Measurements from ENCODE around the gene BCL10. TPM values are rescaled to one million over a fixed set of nuclear protein-coding genes. Genes with fewer than 3 reads are reported as not detected.

BCL10 gene
- total RNA-seq, 2 experiments from 2014 or later = 26.4 to 27.0 TPM

- DNase-seq = no peak
- Mint-ChIP-seq H3K4me1 (ENCODE audit: low read depth) (no peaks in the 10 kb centered on the region), H3K27me3 (ENCODE audit: low read depth) (peaks cover 35% of the 10 kb centered on the region), H3K27ac (no peak overlapping the region), H3K36me3 (ENCODE audit: low read depth) (no peaks in the 10 kb centered on the region), H3K9me3 (ENCODE audit: insufficient read depth) (no peaks in the 10 kb centered on the region), H3K4me3 (no peak overlapping the region)
- POLR2A ChIA-PET = no interaction called here
- no peak for ATAC-seq
- CTCF ChIA-PET = interaction anchor here (1.1 kb wide), 1 partner anchor 60 kb away, joined by 4 read pairs; no protein-coding TSS in a partner anchor
Measured at GRCh38 chr1:85314726-85315125, 38.3 kb upstream of the BCL10 start.

DNA sequence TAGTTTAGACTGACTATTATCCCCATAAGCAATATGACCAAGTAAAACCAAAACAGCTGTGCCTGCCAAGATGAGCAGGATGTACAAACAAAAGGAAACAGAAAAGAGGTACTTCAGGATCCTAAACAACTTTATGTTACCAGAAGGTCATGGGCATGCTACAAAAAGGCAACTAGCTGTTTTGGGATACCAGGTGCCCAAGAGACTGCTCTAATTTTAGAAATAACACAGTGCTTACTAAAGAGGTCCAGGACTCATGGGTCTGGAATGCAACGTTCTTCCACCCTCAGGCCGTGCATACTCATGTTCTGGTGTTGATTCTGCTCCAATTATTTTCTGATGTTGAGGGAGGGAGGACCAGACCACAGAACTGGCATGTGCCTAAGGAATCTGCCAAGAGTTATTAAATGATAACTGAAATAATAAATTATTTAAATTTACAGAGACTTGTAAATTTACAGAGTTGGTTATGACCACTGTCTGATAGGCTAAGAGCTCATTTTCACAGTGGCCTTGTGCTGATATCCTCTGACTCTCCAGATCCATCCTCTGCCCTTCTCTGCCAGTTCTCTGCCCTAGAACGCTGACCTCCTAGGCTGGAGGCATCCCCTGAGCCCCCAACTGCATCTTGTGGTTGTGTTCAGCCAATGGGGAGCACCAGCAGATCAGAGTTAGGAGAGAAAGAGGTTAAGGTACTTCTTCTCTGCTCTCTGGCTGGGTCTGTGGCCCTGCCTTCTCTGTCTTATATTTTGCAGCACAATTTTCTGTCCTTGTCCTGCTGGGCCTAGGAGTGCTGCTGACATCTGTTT, 37.7 kb upstream of the BCL10 start:
- Mint-ChIP-seq H3K36me3 (ENCODE audit: low read depth) (no peaks in the 10 kb centered on the region), H3K27ac (no peak overlapping the region), H3K4me3 (no peak overlapping the region), H3K27me3 (ENCODE audit: low read depth) (peaks cover 36% of the 10 kb centered on the region), H3K4me1 (ENCODE audit: low read depth) (no peaks in the 10 kb centered on the region), H3K9me3 (ENCODE audit: insufficient read depth) (no peaks in the 10 kb centered on the region)
- ChIA-PET POLR2A (no interaction called here), CTCF (no interaction called here)
- DNase-seq (no peak), ATAC-seq (no peak)

GRCh38 chr1:85311818-85312217, 35.4 kb upstream of the BCL10 start:
- no peaks in the 10 kb centered on the region for H3K36me3 Mint-ChIP-seq (ENCODE audit: low read depth)
- POLR2A ChIA-PET = no interaction called here
- CTCF ChIA-PET = no interaction called here
- H3K9me3 Mint-ChIP-seq (ENCODE audit: insufficient read depth) = no peaks in the 10 kb centered on the region
- ATAC-seq (no peak), DNase-seq (no peak)
- H3K27ac Mint-ChIP-seq = no peak overlapping the region
- H3K4me3 Mint-ChIP-seq = no peak overlapping the region
- peaks cover 40% of the 10 kb centered on the region for H3K27me3 Mint-ChIP-seq (ENCODE audit: low read depth)
- H3K4me1 Mint-ChIP-seq (ENCODE audit: low read depth) = no peaks in the 10 kb centered on the region

DNA sequence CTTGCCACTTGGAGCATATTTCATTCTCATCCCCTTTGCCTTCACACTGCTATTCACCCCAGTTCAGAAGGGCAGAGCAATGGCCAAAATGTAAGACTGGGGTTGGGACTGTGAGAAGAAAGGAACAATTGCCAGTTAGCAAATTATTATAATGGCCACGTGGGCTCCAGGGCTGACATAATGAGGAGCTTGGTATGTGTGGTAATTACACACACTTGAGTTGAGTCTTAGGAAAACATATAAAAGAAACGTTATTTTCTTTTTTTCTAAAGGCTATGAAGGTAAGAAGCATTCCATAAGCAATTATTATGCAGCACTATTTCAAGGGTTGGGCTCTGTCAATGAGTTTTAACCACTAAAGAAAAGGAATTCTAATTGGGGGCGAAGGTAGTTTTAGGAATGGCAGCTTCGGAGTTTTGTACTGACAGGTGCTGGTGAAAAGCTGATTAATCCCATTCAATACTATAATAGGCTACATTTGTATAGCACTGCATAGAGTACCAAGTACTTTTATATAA, 32.5 kb upstream of the BCL10 start:
- CTCF ChIA-PET = interaction anchor here (0.6 to 2.1 kb wide), 10 partner anchors 10 to 416 kb away, joined by 3 to 12 read pairs (median 4); partner anchors contain the start of gene CCN1

GRCh38 chr1:85307987-85308832, 31.8 kb upstream of the BCL10 start:
- peak; percentile 90 for ATAC-seq
- no peak overlapping the region for H3K27ac Mint-ChIP-seq
- peaks cover 41% of the 10 kb centered on the region for H3K27me3 Mint-ChIP-seq (ENCODE audit: low read depth)
- H3K4me1 Mint-ChIP-seq (ENCODE audit: low read depth) = no peaks in the 10 kb centered on the region
- DNase-seq = peak; percentile 74
- POLR2A ChIA-PET = no interaction called here
- H3K36me3 Mint-ChIP-seq (ENCODE audit: low read depth) = no peaks in the 10 kb centered on the region
- CTCF ChIA-PET = interaction anchor here (0.6 to 2.1 kb wide), 13 partner anchors 9 to 1079 kb away, joined by 3 to 12 read pairs (median 3); partner anchors contain the start of gene CCN1
- no peaks in the 10 kb centered on the region for H3K9me3 Mint-ChIP-seq (ENCODE audit: insufficient read depth)
- H3K4me3 Mint-ChIP-seq = no peak overlapping the region

More for the DNA sequence above, 32.5 kb upstream of the BCL10 start:
- Mint-ChIP-seq H3K9me3 (ENCODE audit: insufficient read depth) (no peaks in the 10 kb centered on the region), H3K27ac (no peak overlapping the region), H3K36me3 (ENCODE audit: low read depth) (no peaks in the 10 kb centered on the region), H3K27me3 (ENCODE audit: low read depth) (peaks cover 41% of the 10 kb centered on the region), H3K4me1 (ENCODE audit: low read depth) (no peaks in the 10 kb centered on the region), H3K4me3 (no peak overlapping the region)
- DNase-seq (no peak), ATAC-seq (no peak)
- POLR2A ChIA-PET = no interaction called here

- Mint-ChIP-seq H3K4me3 (no peak overlapping the region), H3K27me3 (ENCODE audit: low read depth) (peaks cover 54% of the 10 kb centered on the region), H3K36me3 (ENCODE audit: low read depth) (no peaks in the 10 kb centered on the region), H3K27ac (no peak overlapping the region), H3K4me1 (ENCODE audit: low read depth) (no peaks in the 10 kb centered on the region), H3K9me3 (ENCODE audit: insufficient read depth) (no peaks in the 10 kb centered on the region)
- ChIA-PET POLR2A (interaction anchor here (1.1 kb wide), 1 partner anchor 30 kb away, joined by 3 read pairs; the partner anchor contains the start of gene BCL10), CTCF (no interaction called here)
- ATAC-seq (no peak), DNase-seq (no peak)
Measured at GRCh38 chr1:85306236-85306635, 29.8 kb upstream of the BCL10 start.

- DNase-seq (no peak), ATAC-seq (no peak)
- Mint-ChIP-seq H3K27ac (no peak overlapping the region), H3K9me3 (ENCODE audit: insufficient read depth) (no peaks in the 10 kb centered on the region), H3K4me1 (ENCODE audit: low read depth) (peaks cover 4% of the 10 kb centered on the region), H3K27me3 (ENCODE audit: low read depth) (peaks cover 47% of the 10 kb centered on the region), H3K36me3 (ENCODE audit: low read depth) (no peaks in the 10 kb centered on the region), H3K4me3 (no peak overlapping the region)
- ChIA-PET POLR2A (no interaction called here), CTCF (no interaction called here)
Measured at GRCh38 chr1:85303440-85304162, 27.2 kb upstream of the BCL10 start.

- no peak overlapping the region for H3K27ac Mint-ChIP-seq
- no peaks in the 10 kb centered on the region for H3K9me3 Mint-ChIP-seq (ENCODE audit: insufficient read depth)
- peaks cover 22% of the 10 kb centered on the region for H3K4me1 Mint-ChIP-seq (ENCODE audit: low read depth)
- H3K36me3 Mint-ChIP-seq (ENCODE audit: low read depth) = no peaks in the 10 kb centered on the region
- CTCF ChIA-PET = no interaction called here
- DNase-seq (no peak), ATAC-seq (no peak)
- POLR2A ChIA-PET = no interaction called here
- H3K27me3 Mint-ChIP-seq (ENCODE audit: low read depth) = peaks cover 39% of the 10 kb centered on the region
- no peak overlapping the region for H3K4me3 Mint-ChIP-seq
Measured at GRCh38 chr1:85300140-85300539, 23.7 kb upstream of the BCL10 start.

DNA sequence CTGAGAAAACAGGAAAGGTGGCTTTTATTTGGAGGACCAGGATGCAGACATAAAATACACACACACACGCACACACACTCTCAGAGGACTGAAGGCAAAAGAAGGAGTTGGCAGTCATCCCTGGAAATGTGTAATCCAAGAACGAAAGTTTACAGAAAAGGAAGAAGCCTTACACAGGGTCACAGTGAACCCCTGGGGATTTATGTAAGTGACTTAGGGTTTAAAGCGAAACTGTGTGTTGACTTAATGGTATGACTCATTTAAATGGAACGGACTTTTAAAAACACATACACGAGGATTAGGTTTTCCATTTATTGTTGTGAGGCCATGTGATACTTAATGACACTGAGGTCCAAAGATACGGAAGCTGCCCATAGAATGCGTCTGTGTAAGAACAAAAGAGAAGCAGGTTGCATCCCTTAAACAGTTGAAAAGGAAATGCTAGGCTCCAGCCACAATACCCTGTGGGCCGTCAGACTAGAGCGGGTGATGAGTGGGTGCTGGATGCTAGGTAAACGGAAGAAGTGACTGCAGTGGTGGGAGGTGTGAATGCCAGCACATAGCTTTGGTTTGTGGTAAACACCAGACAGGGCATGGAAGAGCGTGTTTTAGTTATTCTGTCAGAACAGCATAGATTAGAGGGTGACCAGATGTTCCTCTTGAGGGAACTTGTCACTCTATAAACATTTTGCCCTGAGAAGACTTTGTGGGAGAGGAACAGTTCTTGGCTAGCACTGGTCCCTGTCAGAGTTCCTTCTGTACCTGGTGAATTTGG, 21.6 kb upstream of the BCL10 start:
- Mint-ChIP-seq H3K9me3 (ENCODE audit: insufficient read depth) (no peaks in the 10 kb centered on the region), H3K4me1 (ENCODE audit: low read depth) (peaks cover 22% of the 10 kb centered on the region), H3K27ac (peak overlapping the region; percentile 3), H3K36me3 (ENCODE audit: low read depth) (no peaks in the 10 kb centered on the region), H3K4me3 (peak overlapping the region; percentile 8), H3K27me3 (ENCODE audit: low read depth) (peaks cover 38% of the 10 kb centered on the region)
- ChIA-PET CTCF (interaction anchor here (0.7 to 3.6 kb wide), 5 partner anchors 10 to 353 kb away, joined by 3 to 12 read pairs (median 4); partner anchors contain the start of gene BCL10), POLR2A (interaction anchor here (1.0 to 3.3 kb wide), 2 partner anchors 22 to 410 kb away, joined by 3 to 11 read pairs; partner anchors contain the start of genes BCL10 and ZNHIT6)
- DNase-seq = peak; percentile 78
- peak; percentile 94 for ATAC-seq

DNA sequence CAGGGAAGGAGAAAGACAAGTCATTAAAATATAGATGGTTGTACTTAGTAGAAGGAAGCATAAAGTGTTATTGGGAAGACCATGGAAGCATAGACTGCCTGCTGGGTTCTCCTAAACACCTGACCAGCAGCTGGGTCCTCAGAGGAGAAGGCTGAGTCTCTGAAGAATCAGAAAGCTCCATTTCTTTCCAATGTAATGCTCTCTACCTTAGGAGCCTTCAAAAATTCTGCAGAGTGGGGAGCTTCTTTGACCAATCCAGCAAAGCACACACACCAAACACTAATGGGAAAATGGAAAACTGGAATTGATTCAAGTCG, 21.1 kb upstream of the BCL10 start:
- ChIA-PET POLR2A (interaction anchor here (3.3 kb wide), 1 partner anchor 21 kb away, joined by 11 read pairs; the partner anchor contains the start of gene BCL10), CTCF (interaction anchor here (0.7 to 3.6 kb wide), 6 partner anchors 13 to 362 kb away, joined by 3 to 12 read pairs (median 3); partner anchors contain the start of gene C1orf52)
- ATAC-seq = no peak
- no peak for DNase-seq
- H3K9me3 Mint-ChIP-seq (ENCODE audit: insufficient read depth) = no peaks in the 10 kb centered on the region
- H3K4me3 Mint-ChIP-seq = no peak overlapping the region
- H3K27me3 Mint-ChIP-seq (ENCODE audit: low read depth) = peaks cover 37% of the 10 kb centered on the region
- no peaks in the 10 kb centered on the region for H3K36me3 Mint-ChIP-seq (ENCODE audit: low read depth)
- peaks cover 22% of the 10 kb centered on the region for H3K4me1 Mint-ChIP-seq (ENCODE audit: low read depth)
- H3K27ac Mint-ChIP-seq = no peak overlapping the region

- ChIA-PET POLR2A (interaction anchor here (3.3 kb wide), 1 partner anchor 20 kb away, joined by 11 read pairs; the partner anchor contains the start of gene BCL10), CTCF (interaction anchor here (0.7 to 3.6 kb wide), 6 partner anchors 12 to 361 kb away, joined by 3 to 12 read pairs (median 3); partner anchors contain the start of gene C1orf52)
- Mint-ChIP-seq H3K9me3 (ENCODE audit: insufficient read depth) (no peaks in the 10 kb centered on the region), H3K27me3 (ENCODE audit: low read depth) (peaks cover 32% of the 10 kb centered on the region), H3K36me3 (ENCODE audit: low read depth) (no peaks in the 10 kb centered on the region), H3K4me3 (no peak overlapping the region), H3K27ac (no peak overlapping the region), H3K4me1 (ENCODE audit: low read depth) (peaks cover 22% of the 10 kb centered on the region)
- DNase-seq = no peak
- no peak for ATAC-seq
Measured at GRCh38 chr1:85296980-85297379, 20.5 kb upstream of the BCL10 start.

Measured in activated CD8-positive, alpha-beta T cell treated with anti-CD3 and anti-CD28 coated beads, Interleukin-2, amount 10 ng/mL, durations not matched to agents 7 days and 5 days (primary cell).